ENCODE measurements around the gene CFAP100.

- TF ChIP-seq POLR2A (IDR thresholded peaks at IDR 0.05) (no peak), CTCF (IDR thresholded peaks at IDR 0.05) (no peak)
Measured at GRCh38 chr3:126365351-126366277, 29.1 kb upstream of the CFAP100 start.
